ENCODE results near the gene VEZT. TPM values are rescaled to one million over a fixed set of nuclear protein-coding genes. Genes with fewer than 3 reads are reported as not detected.
"Not testable (repeated sequence)": the region's sequence is repeated elsewhere in the genome, so short reads cannot be mapped to it uniquely, and the experiment has no call there.

VEZT gene
- total RNA-seq, 1 donor from 2014 or later, result 64.2 TPM

GRCh38 chr12:95231190-95231589, 13.6 kb downstream of the VEZT start:
- DNase-seq (no peak), ATAC-seq (no peak)
- peaks cover 18% of the 10 kb centered on the region for H3K4me1 ChIP-seq
- no peaks in the 10 kb centered on the region for H3K27me3 ChIP-seq (ENCODE audit: low read depth)
- no peaks in the 10 kb centered on the region for H3K9me3 ChIP-seq
- TF ChIP-seq CTCF (IDR thresholded peaks at IDR 0.05), result no peak
- no peak overlapping the region for H3K4me3 ChIP-seq
- intact Hi-C loops (cut with DNase I), result no loop called here
- no peak overlapping the region for H3K27ac ChIP-seq
- H3K36me3 ChIP-seq, result peaks cover 5% of the 10 kb centered on the region

GRCh38 chr12:95234187-95234586, 16.6 kb downstream of the VEZT start:
- H3K27me3 ChIP-seq (ENCODE audit: low read depth); H3K9me3 ChIP-seq; DNase-seq; ATAC-seq; H3K27ac ChIP-seq; H3K4me3 ChIP-seq; intact Hi-C loops (cut with DNase I); H3K36me3 ChIP-seq: not testable (repeated sequence)
- peaks cover 29% of the 10 kb centered on the region for H3K4me1 ChIP-seq

GRCh38 chr12:95235621-95236020, 18.0 kb downstream of the VEZT start:
- H3K4me3 ChIP-seq; H3K9me3 ChIP-seq; H3K36me3 ChIP-seq; H3K27me3 ChIP-seq (ENCODE audit: low read depth); DNase-seq; H3K27ac ChIP-seq; ATAC-seq; intact Hi-C loops (cut with DNase I): not testable (repeated sequence)
- H3K4me1 ChIP-seq, result peaks cover 21% of the 10 kb centered on the region

- H3K27ac ChIP-seq, result no peak overlapping the region
- DNase-seq (no peak), ATAC-seq (no peak)
- peaks cover 16% of the 10 kb centered on the region for H3K4me1 ChIP-seq
- H3K27me3 ChIP-seq (ENCODE audit: low read depth), result no peaks in the 10 kb centered on the region
- H3K4me3 ChIP-seq, result no peak overlapping the region
- intact Hi-C loops (cut with DNase I), result no loop called here
- TF ChIP-seq CTCF (IDR thresholded peaks at IDR 0.05), result no peak
- H3K9me3 ChIP-seq, result no peaks in the 10 kb centered on the region
- H3K36me3 ChIP-seq, result peaks cover 5% of the 10 kb centered on the region
Measured at GRCh38 chr12:95237315-95237714, 19.7 kb downstream of the VEZT start.

- DNase-seq, result no peak
- intact Hi-C loops (cut with DNase I), result no loop called here
Measured at GRCh38 chr12:95238150-95238549, 20.5 kb downstream of the VEZT start.

GRCh38 chr12:95239216-95239615, 21.6 kb downstream of the VEZT start:
- no peak overlapping the region for H3K27ac ChIP-seq
- peaks cover 16% of the 10 kb centered on the region for H3K4me1 ChIP-seq
- peaks cover 4% of the 10 kb centered on the region for H3K36me3 ChIP-seq
- no peak for DNase-seq
- no peaks in the 10 kb centered on the region for H3K9me3 ChIP-seq
- no peak overlapping the region for H3K4me3 ChIP-seq
- H3K27me3 ChIP-seq (ENCODE audit: low read depth), result no peaks in the 10 kb centered on the region
- TF ChIP-seq CTCF (IDR thresholded peaks at IDR 0.05), result no peak
- intact Hi-C loops (cut with DNase I), result no loop called here
- ATAC-seq, result no peak

More at GRCh38 chr12:95238150-95238549, 20.5 kb downstream of the VEZT start:
- H3K27ac ChIP-seq, result no peak overlapping the region
- peaks cover 5% of the 10 kb centered on the region for H3K36me3 ChIP-seq
- ATAC-seq, result no peak
- H3K9me3 ChIP-seq, result no peaks in the 10 kb centered on the region
- peaks cover 16% of the 10 kb centered on the region for H3K4me1 ChIP-seq
- TF ChIP-seq CTCF (IDR thresholded peaks at IDR 0.05), result no peak
- no peaks in the 10 kb centered on the region for H3K27me3 ChIP-seq (ENCODE audit: low read depth)
- H3K4me3 ChIP-seq, result no peak overlapping the region

- H3K36me3 ChIP-seq; H3K27ac ChIP-seq; intact Hi-C loops (cut with DNase I); DNase-seq; H3K4me3 ChIP-seq; ATAC-seq; H3K9me3 ChIP-seq; H3K27me3 ChIP-seq (ENCODE audit: low read depth): not testable (repeated sequence)
- peaks cover 16% of the 10 kb centered on the region for H3K4me1 ChIP-seq
Measured at GRCh38 chr12:95239835-95240234, 22.2 kb downstream of the VEZT start.

All from lower lobe of right lung (tissue), 2 donors.